Choroid plexus epithelial cell (primary cell): Measurements from ENCODE around the gene CTCF.

Experiments
- DNase-seq: peaks from one replicate; pipeline ENCODE4 v3.0.0-alpha.2; 2010; ENCODE audit warnings: low read depth
- H3K4me3 ChIP-seq: 2 replicates; pipeline ENCODE4 v1.5.1; 2011; ENCODE audit warnings: low read depth, mild to moderate bottlenecking, control low read depth, low read length, moderate library complexity
- TF ChIP-seq, protein P1 (sequence below): conservative IDR thresholded peaks from 2 replicates; pipeline ENCODE4 v1.5.1; 2011; ENCODE audit warnings: low read depth, mild to moderate bottlenecking, control low read depth, inconsistent platforms, low read length, moderate library complexity

CTCF gene

DNA sequence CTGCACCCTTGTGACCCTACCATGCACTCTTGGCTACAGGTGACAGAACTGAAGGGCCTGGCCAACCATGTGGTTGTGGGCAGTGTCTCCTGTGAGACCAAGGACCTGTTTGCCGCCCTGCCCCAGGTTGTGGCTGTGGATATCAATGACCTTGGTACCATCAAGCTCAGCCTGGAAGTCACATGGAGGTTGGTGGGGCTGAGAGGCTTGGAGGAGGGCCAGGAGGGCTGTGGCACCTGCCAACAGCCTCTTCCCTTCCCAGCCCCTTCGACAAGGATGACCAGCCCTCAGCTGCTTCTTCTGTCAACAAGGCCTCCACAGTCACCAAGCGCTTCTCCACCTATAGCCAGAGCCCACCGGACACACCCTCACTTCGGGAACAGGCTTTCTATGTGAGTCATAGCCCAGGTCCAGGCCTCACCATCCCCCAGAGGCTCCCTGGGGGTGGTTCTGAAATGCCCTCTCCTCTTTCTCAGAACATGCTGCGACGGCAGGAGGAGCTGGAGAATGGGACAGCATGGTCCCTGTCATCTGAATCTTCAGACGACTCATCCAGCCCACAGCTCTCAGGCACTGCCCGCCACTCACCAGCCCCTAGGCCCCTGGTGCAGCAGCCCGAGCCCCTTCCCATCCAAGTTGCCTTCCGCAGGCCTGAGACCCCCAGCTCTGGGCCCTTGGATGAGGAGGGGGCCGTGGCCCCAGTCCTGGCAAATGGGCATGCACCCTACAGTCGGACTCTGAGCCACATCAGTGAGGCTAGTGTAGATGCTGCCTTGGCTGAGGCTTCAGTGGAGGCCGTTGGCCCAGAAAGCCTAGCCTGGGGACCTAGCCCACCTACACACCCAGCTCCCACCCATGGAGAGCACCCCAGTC lies 20.7 kb upstream of the CTCF start:
- H3K4me3 ChIP-seq, result no peak overlapping the region
- TF ChIP-seq, protein P1, sequence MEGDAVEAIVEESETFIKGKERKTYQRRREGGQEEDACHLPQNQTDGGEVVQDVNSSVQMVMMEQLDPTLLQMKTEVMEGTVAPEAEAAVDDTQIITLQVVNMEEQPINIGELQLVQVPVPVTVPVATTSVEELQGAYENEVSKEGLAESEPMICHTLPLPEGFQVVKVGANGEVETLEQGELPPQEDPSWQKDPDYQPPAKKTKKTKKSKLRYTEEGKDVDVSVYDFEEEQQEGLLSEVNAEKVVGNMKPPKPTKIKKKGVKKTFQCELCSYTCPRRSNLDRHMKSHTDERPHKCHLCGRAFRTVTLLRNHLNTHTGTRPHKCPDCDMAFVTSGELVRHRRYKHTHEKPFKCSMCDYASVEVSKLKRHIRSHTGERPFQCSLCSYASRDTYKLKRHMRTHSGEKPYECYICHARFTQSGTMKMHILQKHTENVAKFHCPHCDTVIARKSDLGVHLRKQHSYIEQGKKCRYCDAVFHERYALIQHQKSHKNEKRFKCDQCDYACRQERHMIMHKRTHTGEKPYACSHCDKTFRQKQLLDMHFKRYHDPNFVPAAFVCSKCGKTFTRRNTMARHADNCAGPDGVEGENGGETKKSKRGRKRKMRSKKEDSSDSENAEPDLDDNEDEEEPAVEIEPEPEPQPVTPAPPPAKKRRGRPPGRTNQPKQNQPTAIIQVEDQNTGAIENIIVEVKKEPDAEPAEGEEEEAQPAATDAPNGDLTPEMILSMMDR, result no peak
- peak; percentile 65 for DNase-seq

DNA sequence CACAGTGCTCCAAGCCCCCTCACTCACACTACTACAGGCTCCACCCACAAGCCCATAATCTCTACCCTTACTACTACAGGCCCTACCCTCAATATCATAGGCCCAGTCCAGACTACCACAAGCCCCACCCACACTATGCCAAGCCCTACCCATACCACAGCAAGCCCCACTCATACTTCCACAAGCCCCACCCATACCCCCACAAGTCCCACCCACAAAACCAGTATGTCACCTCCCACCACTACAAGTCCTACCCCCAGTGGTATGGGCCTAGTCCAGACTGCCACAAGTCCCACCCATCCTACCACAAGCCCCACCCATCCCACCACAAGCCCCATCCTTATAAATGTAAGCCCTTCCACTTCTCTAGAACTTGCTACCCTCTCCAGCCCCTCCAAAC lies 19.9 kb upstream of the CTCF start:
- H3K4me3 ChIP-seq, result no peak overlapping the region
- TF ChIP-seq, protein P1, result no peak
- DNase-seq, result peak; percentile 87

DNA sequence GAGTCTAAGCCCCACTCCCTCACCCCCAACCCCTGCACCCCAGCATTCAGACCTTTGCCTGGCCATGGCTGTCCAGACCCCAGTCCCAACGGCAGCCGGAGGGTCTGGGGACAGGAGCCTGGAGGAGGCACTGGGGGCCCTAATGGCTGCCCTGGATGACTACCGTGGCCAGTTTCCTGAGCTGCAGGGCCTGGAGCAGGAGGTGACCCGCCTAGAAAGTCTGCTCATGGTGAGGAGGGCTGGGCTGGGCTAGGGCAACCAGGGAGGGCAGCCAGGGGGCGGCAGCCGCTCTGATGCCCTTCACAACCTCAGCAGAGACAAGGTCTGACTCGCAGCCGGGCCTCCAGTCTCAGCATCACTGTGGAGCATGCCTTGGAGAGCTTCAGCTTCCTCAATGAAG lies 19.3 kb upstream of the CTCF start:
- no peak for DNase-seq
- TF ChIP-seq, protein P1, result no peak
- no peak overlapping the region for H3K4me3 ChIP-seq

DNA sequence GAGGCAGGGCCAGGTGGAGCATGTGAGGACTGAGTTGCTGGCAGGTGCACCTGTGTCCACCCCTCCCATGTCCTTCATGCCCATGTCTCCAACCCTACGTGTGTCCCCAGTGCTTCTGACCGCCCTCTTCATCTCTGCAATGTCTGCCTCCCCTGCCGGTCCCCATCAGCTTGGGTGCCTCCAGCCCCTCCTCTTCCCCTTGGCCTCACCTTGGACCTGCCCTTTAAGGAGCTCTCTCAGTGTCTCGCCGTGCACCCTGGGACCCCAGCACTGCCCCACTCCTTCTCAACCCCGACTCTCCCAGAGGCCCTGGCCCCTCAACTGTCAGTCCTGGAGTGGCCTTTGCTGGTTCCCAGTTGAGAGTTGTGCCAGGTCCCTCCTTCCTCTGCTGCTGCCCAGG lies 18.7 kb upstream of the CTCF start:
- H3K4me3 ChIP-seq, result no peak overlapping the region
- DNase-seq, result no peak
- TF ChIP-seq, protein P1, result no peak

DNA sequence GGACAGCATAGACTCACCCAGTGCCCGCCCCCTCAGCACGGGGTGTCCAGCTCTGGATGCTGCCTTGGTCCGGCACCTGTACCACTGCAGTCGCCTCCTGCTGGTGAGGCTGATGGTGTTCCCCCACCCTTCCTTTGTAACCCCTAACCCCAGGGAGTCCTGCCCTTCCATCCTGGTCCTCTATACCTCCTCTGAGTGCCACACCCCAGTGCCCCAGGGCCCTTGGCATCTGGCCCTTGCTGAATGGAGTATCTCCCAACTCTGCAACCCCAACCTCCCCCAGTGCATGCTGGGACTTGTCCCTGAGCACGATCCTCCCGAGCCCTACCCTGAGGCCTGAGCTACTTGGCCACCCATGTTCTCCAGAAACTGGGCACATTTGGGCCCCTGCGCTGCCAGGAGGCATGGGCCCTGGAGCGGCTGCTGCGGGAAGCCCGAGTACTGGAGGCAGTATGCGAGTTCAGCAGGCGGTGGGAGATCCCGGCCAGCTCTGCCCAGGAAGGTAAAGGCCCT lies 17.9 kb upstream of the CTCF start:
- no peak for DNase-seq
- TF ChIP-seq, protein P1, result peak; percentile 30
- H3K4me3 ChIP-seq, result no peak overlapping the region

DNA sequence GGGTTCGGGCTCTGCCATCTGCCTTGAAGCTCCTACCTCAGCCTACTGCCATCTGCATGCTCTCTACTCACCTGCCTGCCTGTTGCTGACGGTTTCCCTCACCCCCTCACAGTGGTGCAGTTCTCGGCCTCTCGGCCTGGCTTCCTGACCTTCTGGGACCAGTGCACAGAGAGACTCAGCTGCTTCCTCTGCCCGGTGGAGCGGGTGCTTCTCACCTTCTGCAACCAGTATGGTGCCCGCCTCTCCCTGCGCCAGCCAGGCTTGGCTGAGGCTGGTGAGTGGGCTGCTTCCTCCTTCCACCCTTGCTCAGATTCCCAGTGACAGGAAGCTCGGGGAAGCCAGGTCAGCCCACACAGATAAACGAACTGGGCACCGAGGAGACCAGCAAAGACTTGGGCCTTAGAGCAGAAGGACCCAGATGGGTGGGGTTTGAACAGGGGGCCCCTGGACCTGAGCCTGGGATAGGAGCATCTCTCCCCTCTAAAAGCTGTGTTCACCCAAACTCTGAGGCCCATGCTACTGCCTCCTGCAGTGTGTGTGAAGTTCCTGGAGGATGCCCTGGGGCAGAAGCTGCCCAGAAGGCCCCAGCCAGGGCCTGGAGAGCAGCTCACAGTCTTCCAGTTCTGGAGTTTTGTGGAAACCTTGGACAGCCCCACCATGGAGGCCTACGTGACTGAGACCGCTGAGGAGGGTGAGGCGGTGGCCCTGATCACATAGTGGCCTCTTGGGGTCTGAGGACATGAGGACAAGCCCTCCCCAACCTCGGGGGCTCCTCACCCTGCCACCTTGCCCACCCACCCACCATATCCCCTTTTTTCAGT lies 17.3 kb upstream of the CTCF start:
- no peak overlapping the region for H3K4me3 ChIP-seq
- TF ChIP-seq, protein P1, result no peak
- no peak for DNase-seq
